H1 (cell line): ENCODE results near the gene PDE1A. TPM values are rescaled to one million over a fixed set of nuclear protein-coding genes. Genes with fewer than 3 reads are reported as not detected.

Experiments used
- CTCF ChIA-PET: fragments of 300-600 bp; sonication (Branson Sonifier 250); formaldehyde crosslinking; loops from one replicate; lab custom pipeline; 2021; ENCODE audit not compliant: partially characterized antibody; lab: Charles Lee
- POLR2A ChIA-PET: fragments of 300-600 bp; sonication (Branson Sonifier 250); formaldehyde crosslinking; loops from one replicate; lab custom pipeline; 2021; ENCODE audit warnings: inconsistent platforms; ENCODE audit not compliant: partially characterized antibody; lab: Charles Lee
- DNase-seq, 2 experiments: peaks; one replicate each; pipeline versions ENCODE4 v3.0.0 to v3.0.0-alpha.2; 2010 to 2022; ENCODE audit warnings: low spot score in 2 of 2, low read depth in 1 of 2, mixed read lengths in 1 of 2
- FAIRE-seq: peaks from 2 replicates; lab custom pipeline; 2011; peaks lifted over from hg19 to GRCh38; lab: Jason Lieb, UNC
- H2AFZ ChIP-seq: 2 replicates; pipeline ENCODE4 v1.8.1; 2012; ENCODE audit warnings: low read length, inconsistent platforms
- H2AK5ac ChIP-seq: 2 replicates; pipeline ENCODE4 v1.6.1; 2013; ENCODE audit warnings: low read depth, low read length
- H2BK120ac ChIP-seq: replicated peaks from 2 replicates; pipeline ENCODE3; 2013; ENCODE audit warnings: low read depth, low read length, inconsistent platforms
- H2BK12ac ChIP-seq: 2 replicates; pipeline ENCODE4 v1.6.1; 2013; ENCODE audit warnings: low read depth, low read length
- H2BK15ac ChIP-seq: 2 replicates; pipeline ENCODE4 v1.6.1; 2013; ENCODE audit warnings: low read length
- H2BK20ac ChIP-seq: 2 replicates; pipeline ENCODE4 v1.6.1; 2013; ENCODE audit warnings: low read length
- H2BK5ac ChIP-seq: 2 replicates; pipeline ENCODE4 v1.6.1; 2013; ENCODE audit warnings: low read depth, low read length
- H3K14ac ChIP-seq: 2 replicates; pipeline ENCODE4 v1.6.1; 2013; ENCODE audit warnings: inconsistent platforms; ENCODE audit not compliant: insufficient read length
- H3K18ac ChIP-seq: 2 replicates; pipeline ENCODE4 v1.6.1; 2013; ENCODE audit warnings: low read length; ENCODE audit errors: extremely low read depth
- H3K23ac ChIP-seq: 2 replicates; pipeline ENCODE4 v1.6.1; 2013; ENCODE audit warnings: inconsistent platforms; ENCODE audit not compliant: insufficient read length
- H3K23me2 ChIP-seq: 2 replicates; pipeline ENCODE4 v1.6.1; 2013; ENCODE audit warnings: low read depth, low read length
- H3K27ac ChIP-seq: 2 replicates; pipeline ENCODE4 v1.6.1; 2011; ENCODE audit warnings: low read depth, low read length, inconsistent platforms
- H3K27me3 ChIP-seq, 4 experiments: replicated peaks in 1 of 4; 1 replicate in 1 of 4; 2 replicates in 3 of 4; pipeline versions ENCODE4 v1.6.1 to v1.8.1; 2011 to 2013; ENCODE audit warnings: low read length in 3 of 4, mild to moderate bottlenecking in 3 of 4, inconsistent platforms in 2 of 4, mixed read lengths in 2 of 4, moderate library complexity in 1 of 4; ENCODE audit not compliant: control insufficient read depth in 3 of 4, insufficient read depth in 3 of 4; ENCODE audit errors: extremely low read depth in 1 of 4
- H3K36me3 ChIP-seq, 4 experiments: 2 replicates each; pipeline versions ENCODE4 v1.6.1 to v1.8.1; 2011 to 2013; ENCODE audit warnings: mild to moderate bottlenecking in 4 of 4, low read length in 3 of 4, moderate library complexity in 2 of 4, control low read depth in 1 of 4, inconsistent platforms in 1 of 4; ENCODE audit not compliant: insufficient read depth in 4 of 4, control insufficient read depth in 2 of 4
- H3K4ac ChIP-seq: replicated peaks from 2 replicates; pipeline ENCODE3; 2013; ENCODE audit warnings: low read length, low read depth, mixed read lengths, inconsistent platforms; ENCODE audit not compliant: insufficient read length
- H3K4me1 ChIP-seq, 4 experiments: replicated peaks in 1 of 4; 1 replicate in 1 of 4; 2 replicates in 3 of 4; pipeline versions ENCODE4 v1.6.1 to v1.8.1; 2011 to 2013; ENCODE audit warnings: low read length in 3 of 4, inconsistent platforms in 2 of 4, mixed read lengths in 1 of 4; ENCODE audit not compliant: insufficient read depth in 4 of 4, control insufficient read depth in 3 of 4
- H3K4me2 ChIP-seq, 2 experiments: 2 replicates each; pipeline versions ENCODE4 v1.6.1 to v1.8.1; 2011 to 2013; ENCODE audit warnings: low read depth in 2 of 2, low read length in 2 of 2, control low read depth in 1 of 2, inconsistent platforms in 1 of 2, mild to moderate bottlenecking in 1 of 2; ENCODE audit not compliant: insufficient read depth in 1 of 2
- H3K4me3 ChIP-seq, 4 experiments: fragments of 200-600, 300-600 bp in 1 of 4; sonication (generic), shearing (Covaris generic), sonication (Bioruptor Twin) in 1 of 4; 2 replicates each; pipeline versions ENCODE4 v1.5.1 to v1.8.1; 2011 to 2016; ENCODE audit warnings: low read length in 4 of 4, low read depth in 3 of 4, control low read depth in 2 of 4, inconsistent platforms in 2 of 4, mild to moderate bottlenecking in 2 of 4, mixed read lengths in 1 of 4, moderate library complexity in 1 of 4; ENCODE audit not compliant: insufficient read depth in 2 of 4; ENCODE audit errors: extremely low read depth in 1 of 4
- H3K56ac ChIP-seq: replicated peaks from 2 replicates; pipeline ENCODE3; 2013; ENCODE audit warnings: low read depth, mild to moderate bottlenecking, mixed read lengths, low read length, inconsistent platforms; ENCODE audit not compliant: insufficient read length
- H3K79me1 ChIP-seq: 2 replicates; pipeline ENCODE4 v1.6.1; 2013; ENCODE audit warnings: low read depth, low read length, control low read depth
- H3K79me2 ChIP-seq, 2 experiments: 2 replicates each; pipeline versions ENCODE4 v1.6.1 to v1.8.1; 2012 to 2013; ENCODE audit warnings: low read length in 2 of 2, mild to moderate bottlenecking in 2 of 2, inconsistent platforms in 1 of 2; ENCODE audit not compliant: insufficient read depth in 2 of 2, control insufficient read depth in 1 of 2
- H3K9ac ChIP-seq, 4 experiments: replicated peaks in 1 of 4; 1 replicate in 1 of 4; 2 replicates in 3 of 4; pipeline versions ENCODE4 v1.6.1 to v1.8.1; 2011 to 2013; ENCODE audit warnings: low read depth in 3 of 4, low read length in 3 of 4, control low read depth in 2 of 4, mild to moderate bottlenecking in 2 of 4, moderate library complexity in 2 of 4, inconsistent platforms in 1 of 4; ENCODE audit errors: extremely low read depth in 1 of 4
- H3K9me3 ChIP-seq, 2 experiments: 2 replicates each; pipeline versions ENCODE4 v1.6.1 to v1.8.1; 2012 to 2013; ENCODE audit warnings: mild to moderate bottlenecking in 2 of 2, moderate library complexity in 2 of 2, control low read depth in 1 of 2, inconsistent platforms in 1 of 2, low read depth in 1 of 2, low read length in 1 of 2, mixed read lengths in 1 of 2; ENCODE audit not compliant: insufficient read depth in 2 of 2
- H4K20me1 ChIP-seq, 2 experiments: replicated peaks in 1 of 2; 2 replicates each; pipeline versions ENCODE3 to v1.8.1; 2011 to 2013; ENCODE audit warnings: inconsistent platforms in 2 of 2, low read length in 2 of 2, mild to moderate bottlenecking in 1 of 2; ENCODE audit not compliant: insufficient read depth in 2 of 2, control insufficient read depth in 1 of 2
- H4K5ac ChIP-seq: 2 replicates; pipeline ENCODE4 v1.6.1; 2013; ENCODE audit warnings: low read length, low read depth, mixed read lengths, inconsistent platforms; ENCODE audit not compliant: insufficient read length
- H4K8ac ChIP-seq: 2 replicates; pipeline ENCODE4 v1.8.0; 2013; ENCODE audit warnings: mild to moderate bottlenecking, moderate library complexity, low read length, inconsistent platforms; ENCODE audit not compliant: insufficient read depth; ENCODE audit errors: extremely low read depth
- H4K91ac ChIP-seq: replicated peaks from 2 replicates; pipeline ENCODE3; 2013; ENCODE audit warnings: low read length, mixed read lengths, inconsistent platforms; ENCODE audit not compliant: insufficient read length
- CHD2 ChIP-seq: IDR thresholded peaks from 2 replicates; pipeline ENCODE4 v1.6.1; 2012; ENCODE audit warnings: low read length, improper control_type of control experiment
- PHF8 ChIP-seq: fragments of 200-600 bp; sonication (generic); conservative IDR thresholded peaks from 2 replicates; pipeline ENCODE4 v1.7.1; 2012; ENCODE audit warnings: low read depth, mild to moderate bottlenecking, inconsistent platforms, low read length, moderate library complexity
- POLR2AphosphoS5 ChIP-seq: IDR thresholded peaks from 2 replicates; pipeline ENCODE4 v1.6.1; 2011; ENCODE audit warnings: low read depth, low read length
- SAP30 ChIP-seq: fragments of 300-600 bp; sonication (generic); IDR thresholded peaks from 2 replicates; pipeline ENCODE4 v1.7.1; 2012; ENCODE audit warnings: low read length, moderate library complexity, mild to moderate bottlenecking, inconsistent platforms; ENCODE audit not compliant: insufficient read depth, insufficient replicate concordance
- SIRT6 ChIP-seq: IDR thresholded peaks from one replicate; pipeline ENCODE4 v1.7.1; 2012; ENCODE audit warnings: low read length, inconsistent platforms
- SRF ChIP-seq: IDR thresholded peaks from 2 replicates; pipeline ENCODE4 v1.6.1; 2011; ENCODE audit warnings: mild to moderate bottlenecking, low read depth, low read length, moderate library complexity
- SUZ12 ChIP-seq: fragments of 200-600 bp; sonication (generic); IDR thresholded peaks from 2 replicates; pipeline ENCODE4 v1.6.1; 2012; ENCODE audit warnings: mild to moderate bottlenecking, inconsistent platforms, low read length, moderate library complexity, mixed read lengths
- WGBS, 2 experiments: shearing (Covaris generic) in 1 of 2; methylation state at CpG; one replicate each; pipeline versions ENCODE4 v1.1.6 to v1.1.7; 2013 to 2015; ENCODE audit warnings: low lambda C conversion rate in 2 of 2, mixed read lengths in 2 of 2, inconsistent platforms in 1 of 2, low coverage in 1 of 2, missing lambda C conversion rate in 1 of 2; ENCODE audit not compliant: insufficient replicate concordance in 2 of 2, insufficient coverage in 1 of 2, insufficient read length in 1 of 2; ENCODE audit errors: extremely low coverage in 1 of 2, missing lambda C conversion rate in 1 of 2; 5-methylcytosine and 5-hydroxymethylcytosine counted together
- polyA plus RNA-seq, 7 experiments: library from polyadenylated mRNA; depleted of rRNA in 3 of 7; stranded (reverse) in 5 of 7; unstranded in 2 of 7; fragments of >200 nt in 5 of 7; fragments of 200-250 nt in 2 of 7; gene quantifications; 1 replicate in 5 of 7; 2 replicates in 1 of 7; 4 replicates in 1 of 7; pipeline versions ENCODE4 v1.2.1 to v1.2.3, GENCODE V29; 2011 to 2013; ENCODE audit warnings: missing spikeins in 2 of 7, mixed read lengths in 2 of 7
- total RNA-seq: library from RNA; stranded (reverse); fragmentation: NEBNext Ultra II Directional; extraction: Animal tissue kit (Norgen Biotek cat#: 25700); gene quantifications from 2 replicates; pipeline ENCODE4 v1.2.1, GENCODE V29; 2021
- TF ChIP-seq, protein P1 (sequence below): IDR thresholded peaks from 2 replicates; pipeline ENCODE4 v1.6.1; 2012; ENCODE audit warnings: inconsistent platforms
- TF ChIP-seq, protein P2 (sequence below): IDR thresholded peaks from 2 replicates; pipeline ENCODE4 v1.6.1; 2011; ENCODE audit warnings: low read length, improper control_type of control experiment

PDE1A gene
- total and polyA plus RNA-seq, 2 of the 8 experiments (the other 6 are each of a cell fraction or from before 2014, with no cell fraction given): 0.34 TPM; not detected in 1

DNA sequence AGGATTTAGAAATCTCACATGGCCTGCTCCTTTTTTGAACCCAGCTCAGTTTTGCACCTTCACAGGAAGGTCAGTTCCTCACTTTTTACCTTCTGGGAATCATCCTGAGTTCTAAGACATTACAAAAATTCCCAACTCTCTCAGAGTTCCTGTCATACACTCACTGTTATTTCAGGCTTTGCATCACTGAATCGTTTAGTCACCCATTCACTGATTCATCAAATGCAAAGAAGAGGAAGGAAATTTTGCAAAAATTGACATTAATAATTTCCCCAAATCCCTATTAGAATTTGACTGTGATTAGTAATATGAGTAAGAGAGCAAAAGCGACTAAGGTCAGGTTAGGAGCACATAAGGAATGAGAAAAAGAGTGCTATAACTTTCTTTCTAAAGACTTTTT, 197.5 kb downstream of the PDE1A start:
- Histone ChIP-seq H3K23ac (no peak overlapping the region), H4K5ac (no peak overlapping the region), H2BK12ac (no peak overlapping the region), H3K27ac (no peak overlapping the region), H4K8ac (no peak overlapping the region), H3K9ac (no peak overlapping the region), H3K27me3 (no peaks in the 10 kb centered on the region), H2BK5ac (no peak overlapping the region), H3K79me2 (no peaks in the 10 kb centered on the region), H3K4ac (no peak overlapping the region), H3K4me3 (no peak overlapping the region), H4K91ac (no peak overlapping the region), H3K14ac (no peak overlapping the region), H4K20me1 (no peaks in the 10 kb centered on the region), H3K79me1 (no peaks in the 10 kb centered on the region), H3K4me2 (no peak overlapping the region), H3K36me3 (no peaks in the 10 kb centered on the region), H2BK15ac (no peak overlapping the region), H2AK5ac (no peak overlapping the region), H2BK20ac (no peak overlapping the region), H3K4me1 (no peaks in the 10 kb centered on the region), H3K9me3 (no peaks in the 10 kb centered on the region), H3K23me2 (no peaks in the 10 kb centered on the region), H2AFZ (no peak overlapping the region), H2BK120ac (no peak overlapping the region), H3K18ac (no peak overlapping the region), H3K56ac (no peak overlapping the region)
- 90% methylated on average over 2 of the region's 2 CpGs; no CpG with 5 or more reads in 1 of the 2 experiments for WGBS, 2 experiments
- POLR2A ChIA-PET: no interaction called here
- TF ChIP-seq SAP30 (no peak), SIRT6 (no peak), SRF (no peak), PHF8 (no peak), POLR2AphosphoS5 (no peak), CHD2 (no peak), SUZ12 (no peak)
- TF ChIP-seq, protein P1, sequence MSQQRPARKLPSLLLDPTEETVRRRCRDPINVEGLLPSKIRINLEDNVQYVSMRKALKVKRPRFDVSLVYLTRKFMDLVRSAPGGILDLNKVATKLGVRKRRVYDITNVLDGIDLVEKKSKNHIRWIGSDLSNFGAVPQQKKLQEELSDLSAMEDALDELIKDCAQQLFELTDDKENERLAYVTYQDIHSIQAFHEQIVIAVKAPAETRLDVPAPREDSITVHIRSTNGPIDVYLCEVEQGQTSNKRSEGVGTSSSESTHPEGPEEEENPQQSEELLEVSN: no peak
- TF ChIP-seq, protein P2, sequence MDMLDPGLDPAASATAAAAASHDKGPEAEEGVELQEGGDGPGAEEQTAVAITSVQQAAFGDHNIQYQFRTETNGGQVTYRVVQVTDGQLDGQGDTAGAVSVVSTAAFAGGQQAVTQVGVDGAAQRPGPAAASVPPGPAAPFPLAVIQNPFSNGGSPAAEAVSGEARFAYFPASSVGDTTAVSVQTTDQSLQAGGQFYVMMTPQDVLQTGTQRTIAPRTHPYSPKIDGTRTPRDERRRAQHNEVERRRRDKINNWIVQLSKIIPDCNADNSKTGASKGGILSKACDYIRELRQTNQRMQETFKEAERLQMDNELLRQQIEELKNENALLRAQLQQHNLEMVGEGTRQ: no peak
- no peak for DNase-seq
- CTCF ChIA-PET: interaction anchor here (1.2 kb wide), 1 partner anchor 419 kb away, joined by 3 read pairs; no protein-coding TSS in a partner anchor
- FAIRE-seq: no peak
